Cardiac muscle cell (in vitro differentiated cells and primary cell): ENCODE measurements around the gene NR5A2. TPM values are rescaled to one million over a fixed set of nuclear protein-coding genes. Genes with fewer than 3 reads are reported as not detected.

ENCODE experiments used
- DNase-seq, 2 donors: peaks; one replicate each; pipeline versions ENCODE4 v3.0.0 to v3.0.0-alpha.2; 2010 to 2017; ENCODE audit warnings: low read depth in 1 of 2, low spot score in 1 of 2
- H3K27ac ChIP-seq: fragments of 200-600 bp; sonication (generic); 2 replicates; pipeline ENCODE4 v1.5.1; 2016
- H3K27me3 ChIP-seq: fragments of 200-600 bp; sonication (generic); 2 replicates; pipeline ENCODE4 v1.6.0; 2016; ENCODE audit warnings: control low read depth
- H3K36me3 ChIP-seq: fragments of 200-600 bp; sonication (generic); 2 replicates; pipeline ENCODE4 v1.5.1; 2016; ENCODE audit warnings: control low read depth
- H3K4me1 ChIP-seq: fragments of 200-600 bp; sonication (generic); 2 replicates; pipeline ENCODE4 v1.8.1; 2017; ENCODE audit warnings: low read depth, mild to moderate bottlenecking, mixed run types
- H3K4me3 ChIP-seq: fragments of 200-600 bp; sonication (generic); 2 replicates; pipeline ENCODE4 v1.5.1; 2016; ENCODE audit warnings: mild to moderate bottlenecking
- H3K9me3 ChIP-seq: fragments of 200-600 bp; sonication (generic); 2 replicates; pipeline ENCODE4 v1.5.1; 2017; ENCODE audit warnings: low read depth, mild to moderate bottlenecking, control low read depth
- polyA plus RNA-seq: library from polyadenylated mRNA; unstranded; fragments of >200 nt; fragmentation: Nextera tagmentation; extraction: Ambion mirVana; gene quantifications from 2 replicates; pipeline ENCODE4 v1.2.1, GENCODE V29; 2016
- total RNA-seq: library from RNA; depleted of rRNA; stranded (reverse); fragments of >200 nt; gene quantifications from 2 replicates; pipeline ENCODE4 v1.2.3, GENCODE V29; 2016
- TF ChIP-seq, protein P1 (sequence below): IDR thresholded peaks from 2 replicates; pipeline ENCODE4 v1.5.1; 2012; ENCODE audit warnings: low read depth, mild to moderate bottlenecking, low read length

Gene NR5A2
- total and polyA plus RNA-seq, 2 experiments from 2014 or later: 0.15 TPM; not detected in 1

DNA sequence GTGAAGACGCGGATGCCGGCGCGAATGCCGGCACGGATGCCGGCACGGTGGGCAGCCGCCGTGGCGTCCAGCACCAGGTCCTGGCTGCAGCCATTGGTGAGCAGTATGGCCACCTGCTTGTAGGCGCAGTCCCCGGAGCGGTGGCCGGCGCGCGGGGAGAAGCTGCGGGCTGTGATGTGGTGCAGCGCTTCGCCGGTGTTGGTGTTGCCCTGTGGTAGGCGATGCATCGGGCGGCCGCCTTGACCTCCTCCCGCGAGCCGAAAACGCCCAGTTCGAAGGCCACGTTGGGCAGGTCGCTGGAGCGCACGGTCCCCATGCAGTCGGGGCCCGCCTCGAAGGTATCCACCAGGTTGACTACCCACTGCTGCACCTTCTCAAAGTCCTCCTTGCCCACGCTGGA lies 120.2 kb downstream of the NR5A2 start:
- no peaks in the 10 kb centered on the region for H3K4me1 ChIP-seq
- DNase-seq: no peak
- H3K9me3 ChIP-seq: no peaks in the 10 kb centered on the region
- no peak overlapping the region for H3K4me3 ChIP-seq
- no peak overlapping the region for H3K27ac ChIP-seq
- H3K36me3 ChIP-seq: no peaks in the 10 kb centered on the region
- TF ChIP-seq, protein P1, sequence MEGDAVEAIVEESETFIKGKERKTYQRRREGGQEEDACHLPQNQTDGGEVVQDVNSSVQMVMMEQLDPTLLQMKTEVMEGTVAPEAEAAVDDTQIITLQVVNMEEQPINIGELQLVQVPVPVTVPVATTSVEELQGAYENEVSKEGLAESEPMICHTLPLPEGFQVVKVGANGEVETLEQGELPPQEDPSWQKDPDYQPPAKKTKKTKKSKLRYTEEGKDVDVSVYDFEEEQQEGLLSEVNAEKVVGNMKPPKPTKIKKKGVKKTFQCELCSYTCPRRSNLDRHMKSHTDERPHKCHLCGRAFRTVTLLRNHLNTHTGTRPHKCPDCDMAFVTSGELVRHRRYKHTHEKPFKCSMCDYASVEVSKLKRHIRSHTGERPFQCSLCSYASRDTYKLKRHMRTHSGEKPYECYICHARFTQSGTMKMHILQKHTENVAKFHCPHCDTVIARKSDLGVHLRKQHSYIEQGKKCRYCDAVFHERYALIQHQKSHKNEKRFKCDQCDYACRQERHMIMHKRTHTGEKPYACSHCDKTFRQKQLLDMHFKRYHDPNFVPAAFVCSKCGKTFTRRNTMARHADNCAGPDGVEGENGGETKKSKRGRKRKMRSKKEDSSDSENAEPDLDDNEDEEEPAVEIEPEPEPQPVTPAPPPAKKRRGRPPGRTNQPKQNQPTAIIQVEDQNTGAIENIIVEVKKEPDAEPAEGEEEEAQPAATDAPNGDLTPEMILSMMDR: no peak
- no peaks in the 10 kb centered on the region for H3K27me3 ChIP-seq

DNA sequence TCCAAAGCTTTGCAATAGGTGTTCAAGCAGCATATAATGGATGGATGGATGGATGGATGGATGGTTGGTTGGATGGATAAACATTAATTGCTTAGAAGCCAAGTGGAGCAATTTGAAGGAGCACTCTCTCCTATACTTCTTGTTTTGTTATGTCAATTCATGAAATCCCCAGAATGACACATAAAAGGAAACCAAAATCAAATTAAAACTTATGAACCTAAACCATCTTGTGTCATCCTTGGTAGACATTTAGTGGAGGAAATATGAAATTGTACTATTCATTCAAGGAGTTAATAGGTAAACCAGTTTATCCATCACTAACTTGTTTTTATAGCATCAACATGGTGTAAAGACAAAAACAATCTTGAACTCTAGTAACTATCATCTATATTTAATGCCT lies 122.5 kb downstream of the NR5A2 start:
- no peak overlapping the region for H3K27ac ChIP-seq
- no peaks in the 10 kb centered on the region for H3K9me3 ChIP-seq
- TF ChIP-seq, protein P1: no peak
- no peaks in the 10 kb centered on the region for H3K4me1 ChIP-seq
- H3K36me3 ChIP-seq: no peaks in the 10 kb centered on the region
- DNase-seq: no peak
- no peaks in the 10 kb centered on the region for H3K27me3 ChIP-seq
- no peak overlapping the region for H3K4me3 ChIP-seq

DNA sequence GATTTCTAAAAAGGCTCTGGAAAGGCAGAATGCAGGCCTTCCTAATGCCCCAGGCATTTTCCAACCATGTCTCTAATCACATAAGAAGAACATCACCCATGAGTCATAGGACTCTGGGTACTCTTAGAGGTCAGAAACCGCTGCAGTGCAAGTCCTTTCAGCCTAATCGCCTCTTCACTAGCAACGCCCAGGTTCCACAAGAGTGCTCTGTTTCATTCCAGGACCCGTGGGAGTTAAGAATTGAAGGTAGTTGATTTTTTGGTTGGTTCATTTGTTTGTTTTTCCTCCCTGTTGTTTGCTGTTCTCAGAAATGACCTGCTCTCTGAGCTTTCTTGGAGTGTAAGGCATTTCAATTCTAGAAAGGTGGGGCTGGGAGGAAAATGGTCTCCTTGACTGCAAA lies 123.2 kb downstream of the NR5A2 start:
- Histone ChIP-seq H3K27ac (no peak overlapping the region), H3K9me3 (no peaks in the 10 kb centered on the region), H3K4me3 (no peak overlapping the region), H3K36me3 (no peaks in the 10 kb centered on the region), H3K4me1 (no peaks in the 10 kb centered on the region), H3K27me3 (no peaks in the 10 kb centered on the region)
- peak in 1 of 2 donors; percentile 52 for DNase-seq
- TF ChIP-seq, protein P1: no peak

DNA sequence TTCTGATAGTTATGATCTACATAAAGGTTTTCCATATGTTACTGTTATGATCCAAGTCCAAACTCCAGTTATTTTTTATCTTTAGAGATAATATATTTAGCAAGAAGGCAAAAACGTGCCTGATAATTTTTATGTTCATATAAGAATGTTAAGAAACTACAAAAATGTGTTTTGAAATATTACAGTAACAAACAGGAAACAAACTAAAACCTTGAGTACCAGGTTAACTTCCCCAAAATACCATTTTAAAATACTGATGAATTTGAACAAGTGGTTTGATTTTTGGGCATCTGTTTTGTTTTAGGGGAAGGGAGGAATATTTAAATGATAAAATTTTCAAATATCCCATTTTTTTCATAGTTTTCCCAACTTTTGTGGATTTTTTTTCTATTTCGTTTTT lies 124.8 kb downstream of the NR5A2 start:
- no peak for DNase-seq
- Histone ChIP-seq H3K27me3 (no peaks in the 10 kb centered on the region), H3K9me3 (no peaks in the 10 kb centered on the region), H3K27ac (no peak overlapping the region), H3K4me1 (no peaks in the 10 kb centered on the region), H3K36me3 (no peaks in the 10 kb centered on the region), H3K4me3 (no peak overlapping the region)
- TF ChIP-seq, protein P1: no peak

DNA sequence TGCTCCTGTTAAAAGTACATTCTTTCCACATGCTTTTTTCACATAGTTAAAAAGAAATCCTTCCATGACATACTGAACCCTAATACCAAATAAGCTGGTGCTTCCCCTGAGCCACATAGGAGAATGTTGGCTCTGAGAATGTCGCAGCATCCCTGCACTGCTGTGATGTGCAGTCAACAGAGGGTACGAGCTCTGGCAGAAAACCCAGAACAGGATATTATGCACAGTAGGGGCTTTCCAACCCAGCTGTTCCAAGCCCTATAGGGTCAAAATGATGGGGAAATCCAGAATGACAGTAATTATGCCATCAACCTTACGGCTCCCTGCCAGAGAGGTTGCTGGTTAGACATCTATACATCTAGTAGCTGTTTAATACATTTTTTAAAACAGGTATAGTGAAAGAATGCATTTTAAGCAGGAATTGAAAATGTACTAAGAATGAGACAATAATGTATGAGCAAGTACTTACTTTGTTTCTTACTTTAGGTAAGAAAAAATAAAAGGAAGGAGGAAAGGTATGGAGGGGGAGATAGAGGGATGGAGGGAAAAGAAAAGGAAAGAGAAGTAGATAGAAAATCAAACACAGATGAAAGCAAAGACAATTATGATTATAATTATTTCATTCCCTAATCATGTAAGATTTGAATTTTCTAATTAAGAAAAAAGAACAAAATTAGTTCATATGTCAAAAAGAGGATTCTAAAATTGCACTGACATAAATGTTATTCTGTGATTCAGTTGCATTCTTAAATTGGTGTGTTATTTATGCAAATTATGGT lies 126.0 kb downstream of the NR5A2 start:
- no peaks in the 10 kb centered on the region for H3K9me3 ChIP-seq
- H3K4me1 ChIP-seq: no peaks in the 10 kb centered on the region
- H3K4me3 ChIP-seq: no peak overlapping the region
- DNase-seq: no peak
- TF ChIP-seq, protein P1: no peak
- no peaks in the 10 kb centered on the region for H3K36me3 ChIP-seq
- H3K27me3 ChIP-seq: no peaks in the 10 kb centered on the region
- no peak overlapping the region for H3K27ac ChIP-seq
